HG03064 (cell line): ENCODE results near the gene RAD23B.

Source experiments
- ATAC-seq: cut with Tn5 transposase; IDR thresholded peaks from one replicate; pipeline ENCODE4 v1.9.1; 2021; ENCODE audit warnings: low read depth; ENCODE audit not compliant: unreplicated experiment

RAD23B gene

GRCh38 chr9:107266624-107267368 lies 16.3 kb upstream of the RAD23B start:
- ATAC-seq: no peak

GRCh38 chr9:107268560-107268959 lies 14.5 kb upstream of the RAD23B start:
- ATAC-seq: no peak

- no peak for ATAC-seq
These were observed 13.8 kb upstream of the RAD23B start for GRCh38 chr9:107269254-107269653.

- no peak for ATAC-seq
These were observed 13.4 kb upstream of the RAD23B start for GRCh38 chr9:107269681-107270080.

GRCh38 chr9:107270082-107270481 lies 13.0 kb upstream of the RAD23B start:
- ATAC-seq: no peak

- no peak for ATAC-seq
These were observed 12.5 kb upstream of the RAD23B start for GRCh38 chr9:107270580-107270979.

- no peak for ATAC-seq
These were observed 9.4 kb upstream of the RAD23B start for GRCh38 chr9:107273634-107274033.

GRCh38 chr9:107274096-107274495 lies 9.0 kb upstream of the RAD23B start:
- no peak for ATAC-seq

GRCh38 chr9:107274953-107275422 lies 8.1 kb upstream of the RAD23B start:
- no peak for ATAC-seq

GRCh38 chr9:107275530-107275929 lies 7.5 kb upstream of the RAD23B start:
- ATAC-seq: no peak

- ATAC-seq: no peak
These were observed 5.9 kb upstream of the RAD23B start for GRCh38 chr9:107276966-107277710.

- ATAC-seq: no peak
These were observed 5.3 kb upstream of the RAD23B start for GRCh38 chr9:107277801-107278200.

- no peak for ATAC-seq
These were observed 4.0 kb upstream of the RAD23B start for GRCh38 chr9:107279086-107279485.

GRCh38 chr9:107280543-107280942 lies 2.5 kb upstream of the RAD23B start:
- ATAC-seq: no peak

GRCh38 chr9:107281184-107281583 lies 1.9 kb upstream of the RAD23B start:
- no peak for ATAC-seq

- peak; percentile 1 for ATAC-seq
These were observed 984 bp upstream of the RAD23B start for GRCh38 chr9:107281922-107282667.

GRCh38 chr9:107283623-107284616 lies 841 bp downstream of the RAD23B start:
- ATAC-seq: peak; percentile 45

GRCh38 chr9:107284636-107285035 lies 1.6 kb downstream of the RAD23B start:
- no peak for ATAC-seq

GRCh38 chr9:107285286-107285685 lies 2.2 kb downstream of the RAD23B start:
- ATAC-seq: no peak

- ATAC-seq: no peak
These were observed 3.0 kb downstream of the RAD23B start for GRCh38 chr9:107286057-107286456.
